ENCODE results near the gene CDADC1.

The CDADC1 gene

GRCh38 chr13:49341517-49341916 lies 93.8 kb downstream of the CDADC1 start:
- no peak for DNase-seq

GRCh38 chr13:49341941-49342340 lies 94.2 kb downstream of the CDADC1 start:
- no peaks in the 10 kb centered on the region for H3K9me3 ChIP-seq
- no peaks in the 10 kb centered on the region for H3K4me1 ChIP-seq
- no peaks in the 10 kb centered on the region for H3K27me3 ChIP-seq
- DNase-seq: no peak
- H3K36me3 ChIP-seq: no peaks in the 10 kb centered on the region
- no peak overlapping the region for H3K4me3 ChIP-seq (ENCODE audit: low read depth, low read length)
- no peak for TF ChIP-seq CTCF (IDR thresholded peaks at IDR 0.05; ENCODE audit: low read depth, low read length)

More at GRCh38 chr13:49341517-49341916, 93.8 kb downstream of the CDADC1 start:
- H3K4me1 ChIP-seq: no peaks in the 10 kb centered on the region
- no peak for TF ChIP-seq CTCF (IDR thresholded peaks at IDR 0.05; ENCODE audit: low read depth, low read length)
- no peak overlapping the region for H3K4me3 ChIP-seq (ENCODE audit: low read depth, low read length)
- H3K36me3 ChIP-seq: no peaks in the 10 kb centered on the region
- no peaks in the 10 kb centered on the region for H3K27me3 ChIP-seq
- H3K9me3 ChIP-seq: no peaks in the 10 kb centered on the region

- H3K4me1 ChIP-seq: no peaks in the 10 kb centered on the region
- no peak for DNase-seq
- no peak overlapping the region for H3K4me3 ChIP-seq (ENCODE audit: low read depth, low read length)
- no peaks in the 10 kb centered on the region for H3K9me3 ChIP-seq
- H3K27me3 ChIP-seq: no peaks in the 10 kb centered on the region
- no peak for TF ChIP-seq CTCF (IDR thresholded peaks at IDR 0.05; ENCODE audit: low read depth, low read length)
- H3K36me3 ChIP-seq: no peaks in the 10 kb centered on the region
Observed at GRCh38 chr13:49342454-49342853, 94.7 kb downstream of the CDADC1 start.
